Retinal pigment epithelial cell (primary cell): ENCODE data around the gene BCL7A.
"Not testable (repeated sequence)": the region's sequence is repeated elsewhere in the genome, so short reads cannot be mapped to it uniquely, and the experiment has no call there.

ENCODE experiments used
- DNase-seq: peaks from one replicate; pipeline ENCODE4 v3.0.0-alpha.2; 2010; ENCODE audit warnings: low read depth
- H3K4me3 ChIP-seq: 2 replicates; pipeline ENCODE4 v1.5.1; 2011; ENCODE audit warnings: mild to moderate bottlenecking, low read length, control low read depth, moderate library complexity
- TF ChIP-seq, protein P1 (sequence below): conservative IDR thresholded peaks from 2 replicates; pipeline ENCODE4 v1.5.1; 2011; ENCODE audit warnings: low read depth, low read length, control low read depth, inconsistent platforms

Gene BCL7A

DNA sequence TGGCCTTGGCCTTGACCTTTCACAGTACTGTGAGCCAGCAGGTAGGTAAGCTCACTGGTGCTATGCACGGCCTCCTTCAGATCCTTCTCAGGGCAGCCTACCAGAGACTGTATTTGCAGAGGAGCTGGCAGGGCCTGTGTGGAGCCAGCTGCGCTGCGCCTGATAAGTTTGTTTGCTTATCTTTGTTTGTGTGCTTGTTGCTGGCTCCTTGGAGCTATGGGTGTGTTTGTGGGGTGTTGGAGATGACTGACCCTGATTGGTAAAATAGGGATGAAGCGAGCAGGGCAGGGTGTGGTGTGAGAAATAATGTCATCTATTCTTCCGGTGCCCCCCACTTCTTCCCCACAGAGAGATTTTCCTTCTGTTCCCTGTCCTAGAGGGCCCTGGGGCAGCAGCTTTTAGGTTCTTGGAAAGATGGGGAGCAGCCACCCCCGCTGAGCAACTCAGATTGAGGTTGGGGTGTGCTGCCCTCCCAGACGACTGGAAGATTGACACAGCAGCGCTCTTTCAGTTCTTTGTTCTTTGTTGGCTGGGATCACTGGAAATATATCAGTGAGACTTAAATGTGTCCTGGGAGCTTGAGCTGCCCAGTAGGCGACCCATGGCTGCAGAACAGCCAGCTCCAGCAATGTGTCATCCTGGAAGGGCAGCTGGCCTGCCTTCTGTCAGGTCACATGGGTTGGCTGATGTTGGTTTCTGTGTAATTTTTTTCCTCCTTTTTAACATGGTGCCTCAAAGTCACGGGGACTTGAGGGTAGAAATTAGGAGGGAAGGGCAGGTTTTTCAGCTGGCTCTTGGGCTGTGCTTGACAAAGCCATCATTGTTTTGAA, 76.5 kb downstream of the BCL7A start:
- no peak overlapping the region for H3K4me3 ChIP-seq
- TF ChIP-seq, protein P1, sequence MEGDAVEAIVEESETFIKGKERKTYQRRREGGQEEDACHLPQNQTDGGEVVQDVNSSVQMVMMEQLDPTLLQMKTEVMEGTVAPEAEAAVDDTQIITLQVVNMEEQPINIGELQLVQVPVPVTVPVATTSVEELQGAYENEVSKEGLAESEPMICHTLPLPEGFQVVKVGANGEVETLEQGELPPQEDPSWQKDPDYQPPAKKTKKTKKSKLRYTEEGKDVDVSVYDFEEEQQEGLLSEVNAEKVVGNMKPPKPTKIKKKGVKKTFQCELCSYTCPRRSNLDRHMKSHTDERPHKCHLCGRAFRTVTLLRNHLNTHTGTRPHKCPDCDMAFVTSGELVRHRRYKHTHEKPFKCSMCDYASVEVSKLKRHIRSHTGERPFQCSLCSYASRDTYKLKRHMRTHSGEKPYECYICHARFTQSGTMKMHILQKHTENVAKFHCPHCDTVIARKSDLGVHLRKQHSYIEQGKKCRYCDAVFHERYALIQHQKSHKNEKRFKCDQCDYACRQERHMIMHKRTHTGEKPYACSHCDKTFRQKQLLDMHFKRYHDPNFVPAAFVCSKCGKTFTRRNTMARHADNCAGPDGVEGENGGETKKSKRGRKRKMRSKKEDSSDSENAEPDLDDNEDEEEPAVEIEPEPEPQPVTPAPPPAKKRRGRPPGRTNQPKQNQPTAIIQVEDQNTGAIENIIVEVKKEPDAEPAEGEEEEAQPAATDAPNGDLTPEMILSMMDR: no peak
- DNase-seq: no peak

DNA sequence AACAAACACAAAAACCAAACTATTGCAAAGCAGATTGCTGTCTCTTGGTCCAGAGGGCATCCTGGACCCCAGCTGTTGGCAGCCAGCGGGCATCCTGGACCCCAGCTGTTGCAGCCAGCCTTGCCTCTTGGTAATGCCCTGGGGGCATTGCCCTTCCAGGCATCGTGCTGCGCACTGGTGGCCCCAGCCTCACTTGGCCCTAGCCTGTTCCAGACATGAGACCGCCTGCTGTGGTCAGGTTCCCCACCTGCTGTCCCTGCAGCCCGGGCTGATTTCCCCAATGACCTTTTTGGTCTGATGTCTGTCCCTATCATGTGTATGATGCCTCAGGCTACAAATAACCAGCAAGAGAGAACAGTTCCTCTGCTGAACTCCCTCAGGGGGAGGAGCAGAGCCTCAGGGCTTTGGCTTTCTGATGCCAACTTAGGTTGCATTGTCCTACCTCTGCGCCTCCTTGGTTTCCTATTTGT, 77.6 kb downstream of the BCL7A start:
- DNase-seq: no peak
- H3K4me3 ChIP-seq: no peak overlapping the region
- TF ChIP-seq, protein P1: no peak

DNA sequence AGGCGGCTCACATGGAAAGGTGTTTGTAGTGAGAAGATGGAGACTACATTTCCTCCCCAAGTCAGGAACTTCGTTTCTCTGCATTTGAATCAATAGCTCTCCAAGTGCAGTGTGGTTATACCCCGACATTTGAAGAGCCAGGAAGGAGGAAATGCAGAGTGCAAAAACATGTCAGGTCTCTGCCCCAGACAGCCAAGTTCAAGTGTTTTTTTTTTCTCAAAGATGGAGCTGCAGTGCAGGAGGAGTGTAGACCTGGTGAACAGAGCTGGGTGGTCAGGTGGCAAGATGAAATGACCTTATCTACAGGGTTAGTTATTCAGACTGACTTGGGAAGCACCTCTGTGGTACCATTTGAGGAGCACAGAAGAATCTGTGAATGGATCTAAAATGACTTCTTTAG, 78.2 kb downstream of the BCL7A start:
- TF ChIP-seq, protein P1: no peak
- no peak for DNase-seq
- no peak overlapping the region for H3K4me3 ChIP-seq

DNA sequence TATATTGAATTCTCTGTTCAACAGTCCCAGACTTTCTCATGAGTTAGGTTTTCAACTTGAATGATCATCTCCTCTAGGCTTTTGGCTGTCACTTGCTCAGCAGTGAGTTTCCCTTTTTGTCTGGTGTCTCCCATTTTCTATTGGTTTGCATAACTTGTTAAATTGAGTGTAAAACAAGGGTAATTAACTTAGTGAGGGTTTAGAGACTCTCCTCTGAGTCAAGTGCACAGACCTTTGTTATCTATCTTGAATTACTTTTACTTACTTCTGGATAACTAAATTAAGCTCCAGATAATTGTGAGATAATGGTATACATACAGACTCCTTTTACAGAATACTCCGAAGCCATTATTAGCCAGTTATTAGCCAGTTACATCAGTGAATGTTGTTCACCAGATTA, 78.9 kb downstream of the BCL7A start:
- no peak overlapping the region for H3K4me3 ChIP-seq
- TF ChIP-seq, protein P1: no peak
- no peak for DNase-seq

DNA sequence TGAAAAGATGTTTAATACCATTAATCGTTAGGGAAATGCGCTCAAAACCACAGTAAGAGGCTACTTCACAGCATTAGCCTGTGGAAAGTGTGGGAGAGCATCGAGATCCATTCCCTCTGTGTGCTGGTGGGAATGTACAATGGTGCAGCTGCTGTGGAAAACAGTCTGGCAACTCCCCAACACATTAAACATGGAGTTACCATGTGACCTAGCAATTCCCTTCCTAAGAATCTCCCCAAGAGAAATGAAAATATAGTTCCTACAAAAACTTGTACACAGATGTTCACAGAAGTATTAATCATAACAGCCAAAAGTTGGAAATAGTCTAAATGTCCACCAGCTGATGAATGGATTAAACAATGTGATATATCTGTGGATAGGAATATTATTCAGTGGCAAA, 80.6 kb downstream of the BCL7A start:
- H3K4me3 ChIP-seq: no peak overlapping the region
- TF ChIP-seq, protein P1: no peak
- no peak for DNase-seq

DNA sequence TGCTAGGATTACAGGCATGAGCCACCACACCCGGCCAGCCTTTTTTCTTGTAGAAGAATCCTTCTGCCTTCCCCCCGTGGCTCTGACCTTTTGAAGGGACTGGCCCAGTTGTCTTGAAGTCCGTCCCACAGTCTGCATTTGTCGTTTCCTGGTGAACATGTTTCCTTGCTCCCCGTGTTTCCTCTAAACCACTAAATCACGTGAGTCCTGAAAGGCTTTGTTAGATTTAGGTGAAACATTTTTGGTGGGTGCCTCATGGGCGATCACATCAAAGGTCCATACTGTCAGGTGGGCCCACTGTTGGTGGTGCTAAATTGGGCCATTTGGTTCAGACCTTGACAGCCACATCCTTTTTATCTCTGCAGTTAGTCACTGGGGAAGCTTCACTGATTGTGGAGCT, 83.2 kb downstream of the BCL7A start:
- H3K4me3 ChIP-seq: no peak overlapping the region
- DNase-seq: no peak
- TF ChIP-seq, protein P1: no peak

DNA sequence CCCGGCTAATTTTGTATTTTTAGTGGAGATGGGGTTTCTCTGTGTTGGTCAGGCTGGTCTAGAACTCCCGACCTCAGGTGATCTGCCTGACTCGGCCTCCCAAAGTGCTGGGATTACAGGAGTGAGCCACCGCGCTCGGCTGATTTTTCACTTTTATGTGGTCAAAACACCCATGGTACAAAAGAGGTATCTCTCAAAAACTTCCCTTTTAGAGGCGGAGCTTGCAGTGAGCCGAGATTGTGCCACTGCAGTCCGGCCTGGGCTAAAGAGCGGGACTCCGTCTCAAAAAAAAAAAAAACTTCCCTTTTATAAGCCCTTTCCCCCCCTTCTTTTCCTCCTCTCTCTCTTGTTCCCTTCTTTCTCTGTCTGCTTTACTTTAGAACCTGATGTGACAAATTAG, 83.8 kb downstream of the BCL7A start:
- not testable (repeated sequence) for DNase-seq, H3K4me3 ChIP-seq

DNA sequence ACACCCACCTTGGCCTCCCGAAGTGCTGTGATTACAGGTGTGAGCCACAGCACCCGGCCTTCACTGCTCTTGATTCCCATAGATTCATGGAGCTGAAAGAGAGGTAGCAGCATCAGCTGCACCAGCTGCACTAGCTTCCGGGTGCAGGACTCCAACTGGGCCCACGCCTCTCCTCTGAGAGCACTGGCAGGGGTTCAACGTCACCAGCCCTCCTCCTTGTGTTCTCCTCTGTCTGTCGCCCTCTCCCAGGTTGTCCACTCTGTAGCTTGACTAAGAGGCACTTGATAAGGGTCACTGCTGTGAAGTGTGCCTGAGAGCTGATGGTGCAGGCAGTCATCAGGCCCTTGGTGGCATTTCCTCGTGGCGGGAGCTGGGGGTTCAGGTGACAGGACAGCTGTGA, 85.2 kb downstream of the BCL7A start:
- no peak for DNase-seq
- H3K4me3 ChIP-seq: no peak overlapping the region
- TF ChIP-seq, protein P1: no peak
